NB4 (cell line): ENCODE results near the gene FTO.

Experiments used
- CTCF ChIP-seq: IDR thresholded peaks from one replicate; pipeline ENCODE4 v1.5.1; 2012; ENCODE audit warnings: low read depth, low read length
- MAX ChIP-seq: IDR thresholded peaks from 2 replicates; pipeline ENCODE4 v1.6.1; 2011; ENCODE audit warnings: low read depth, low read length
- MYC ChIP-seq: IDR thresholded peaks from 2 replicates; pipeline ENCODE4 v1.6.1; 2011; ENCODE audit warnings: low read depth, low read length
- POLR2A ChIP-seq: IDR thresholded peaks from 2 replicates; pipeline ENCODE4 v1.6.1; 2011; ENCODE audit warnings: mild to moderate bottlenecking; ENCODE audit not compliant: insufficient read length; ENCODE audit errors: extremely low read depth

DNA sequence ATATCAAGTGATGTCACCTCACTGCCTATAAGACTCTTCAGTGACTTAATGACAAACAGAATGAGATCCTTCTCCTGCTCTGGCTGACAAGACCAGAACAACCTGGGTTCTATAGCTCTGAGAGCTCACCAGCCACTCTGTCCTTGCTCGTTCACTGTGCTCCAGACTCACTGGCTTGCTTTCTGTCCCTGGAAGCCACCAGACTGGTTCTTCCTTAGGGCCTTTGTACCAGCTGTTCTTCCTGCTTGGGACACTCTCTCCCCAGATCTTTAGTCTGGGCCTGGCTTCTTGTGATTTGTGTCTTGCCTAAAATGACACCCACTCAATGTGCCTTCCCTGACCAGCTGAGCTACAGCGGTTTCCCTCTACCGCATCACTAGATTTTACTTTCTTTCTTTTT, 76.1 kb downstream of the FTO start:
- no peak for TF ChIP-seq CTCF
- TF ChIP-seq POLR2A, result no peak
- TF ChIP-seq MAX, result no peak
- TF ChIP-seq MYC, result no peak
